ENCODE data around the gene WFS1.

DNA sequence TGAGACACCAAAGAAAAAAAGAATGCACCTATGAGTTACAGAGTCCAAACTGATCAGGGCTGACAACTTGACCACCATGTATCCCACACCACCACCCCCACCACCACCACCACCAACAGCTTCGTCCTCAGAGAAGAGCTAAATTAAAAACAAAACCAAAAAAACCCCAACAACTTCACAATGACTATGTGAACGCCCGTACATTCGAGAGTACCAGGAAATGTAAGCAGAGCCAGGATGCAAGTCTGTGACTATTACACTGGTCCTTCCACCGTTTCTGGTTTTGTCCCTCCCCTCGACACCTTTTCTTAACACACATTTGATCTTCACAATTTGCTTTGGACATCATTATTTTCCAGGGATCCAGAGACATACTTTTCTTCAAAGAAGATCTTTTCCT, 51.0 kb downstream of the WFS1 start:
- TF ChIP-seq ZNF205 (CRISPR knock-in tag; IDR thresholded peaks at IDR 0.05) (no peak), ATM (IDR thresholded peaks at IDR 0.05; ENCODE audit: borderline replicate concordance) (no peak), CREB1 (IDR thresholded peaks at IDR 0.05) (no peak), CREB1 (CRISPR knock-in tag; IDR thresholded peaks at IDR 0.05) (no peak), KDM4B (CRISPR knock-in tag; IDR thresholded peaks at IDR 0.05) (no peak), ZNF747 (CRISPR knock-in tag; IDR thresholded peaks at IDR 0.05; ENCODE audit: borderline replicate concordance) (no peak), HIVEP1 (CRISPR knock-in tag; IDR thresholded peaks at IDR 0.05) (no peak), GATA4 (IDR thresholded peaks at IDR 0.05; ENCODE audit: borderline replicate concordance, low read depth) (no peak), POLR2AphosphoS2 (IDR thresholded peaks at IDR 0.05; ENCODE audit: low read depth, low read length) (no peak), ATF1 (CRISPR knock-in tag; IDR thresholded peaks at IDR 0.05) (no peak), ZNF772 (CRISPR knock-in tag; IDR thresholded peaks at IDR 0.05) (no peak)
- TF ChIP-seq, protein P1, sequence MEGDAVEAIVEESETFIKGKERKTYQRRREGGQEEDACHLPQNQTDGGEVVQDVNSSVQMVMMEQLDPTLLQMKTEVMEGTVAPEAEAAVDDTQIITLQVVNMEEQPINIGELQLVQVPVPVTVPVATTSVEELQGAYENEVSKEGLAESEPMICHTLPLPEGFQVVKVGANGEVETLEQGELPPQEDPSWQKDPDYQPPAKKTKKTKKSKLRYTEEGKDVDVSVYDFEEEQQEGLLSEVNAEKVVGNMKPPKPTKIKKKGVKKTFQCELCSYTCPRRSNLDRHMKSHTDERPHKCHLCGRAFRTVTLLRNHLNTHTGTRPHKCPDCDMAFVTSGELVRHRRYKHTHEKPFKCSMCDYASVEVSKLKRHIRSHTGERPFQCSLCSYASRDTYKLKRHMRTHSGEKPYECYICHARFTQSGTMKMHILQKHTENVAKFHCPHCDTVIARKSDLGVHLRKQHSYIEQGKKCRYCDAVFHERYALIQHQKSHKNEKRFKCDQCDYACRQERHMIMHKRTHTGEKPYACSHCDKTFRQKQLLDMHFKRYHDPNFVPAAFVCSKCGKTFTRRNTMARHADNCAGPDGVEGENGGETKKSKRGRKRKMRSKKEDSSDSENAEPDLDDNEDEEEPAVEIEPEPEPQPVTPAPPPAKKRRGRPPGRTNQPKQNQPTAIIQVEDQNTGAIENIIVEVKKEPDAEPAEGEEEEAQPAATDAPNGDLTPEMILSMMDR (CRISPR knock-in tag; IDR thresholded peaks at IDR 0.05), result no peak
